Measurements from ENCODE around the gene CTNNA1.

DNA sequence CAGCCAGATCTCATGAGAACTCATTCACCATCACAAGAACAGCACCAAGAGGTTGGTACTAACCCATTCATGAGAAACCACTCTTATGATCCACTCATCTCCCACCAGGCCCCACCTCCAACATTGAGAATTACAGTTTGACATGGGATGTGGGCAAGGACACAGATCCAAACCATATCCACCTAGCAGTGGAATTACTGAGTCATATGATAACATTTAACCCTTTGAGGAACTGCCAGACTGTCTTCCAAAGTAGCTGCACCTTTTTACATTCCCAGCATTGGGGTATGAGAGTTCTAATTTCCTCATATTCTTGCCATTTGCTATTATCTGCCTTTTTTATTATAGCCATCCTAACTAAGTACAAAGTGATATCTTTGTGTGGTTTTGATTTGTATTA, 51.9 kb downstream of the CTNNA1 start:
- TF ChIP-seq, protein P1, sequence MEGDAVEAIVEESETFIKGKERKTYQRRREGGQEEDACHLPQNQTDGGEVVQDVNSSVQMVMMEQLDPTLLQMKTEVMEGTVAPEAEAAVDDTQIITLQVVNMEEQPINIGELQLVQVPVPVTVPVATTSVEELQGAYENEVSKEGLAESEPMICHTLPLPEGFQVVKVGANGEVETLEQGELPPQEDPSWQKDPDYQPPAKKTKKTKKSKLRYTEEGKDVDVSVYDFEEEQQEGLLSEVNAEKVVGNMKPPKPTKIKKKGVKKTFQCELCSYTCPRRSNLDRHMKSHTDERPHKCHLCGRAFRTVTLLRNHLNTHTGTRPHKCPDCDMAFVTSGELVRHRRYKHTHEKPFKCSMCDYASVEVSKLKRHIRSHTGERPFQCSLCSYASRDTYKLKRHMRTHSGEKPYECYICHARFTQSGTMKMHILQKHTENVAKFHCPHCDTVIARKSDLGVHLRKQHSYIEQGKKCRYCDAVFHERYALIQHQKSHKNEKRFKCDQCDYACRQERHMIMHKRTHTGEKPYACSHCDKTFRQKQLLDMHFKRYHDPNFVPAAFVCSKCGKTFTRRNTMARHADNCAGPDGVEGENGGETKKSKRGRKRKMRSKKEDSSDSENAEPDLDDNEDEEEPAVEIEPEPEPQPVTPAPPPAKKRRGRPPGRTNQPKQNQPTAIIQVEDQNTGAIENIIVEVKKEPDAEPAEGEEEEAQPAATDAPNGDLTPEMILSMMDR (IDR thresholded peaks at IDR 0.05) = no peak
- no peak for TF ChIP-seq POLR2A (IDR thresholded peaks at IDR 0.05)
